Tibial artery (tissue), 4 donors: ENCODE results near the gene MRC1.

Experiments used
- DNase-seq, 2 donors: peaks; one replicate each; pipeline ENCODE4 v3.0.0-alpha.2; 2019
- H3K27ac ChIP-seq, 2 donors: fragments of 200-600 bp; sonication (generic) in 1 of 2; 1 replicate in 1 of 2; 2 replicates in 1 of 2; pipeline ENCODE4 v1.5.1; 2018 to 2019; ENCODE audit warnings: mild to moderate bottlenecking in 1 of 2
- H3K27me3 ChIP-seq, 2 donors: fragments of 200-600 bp; sonication (generic) in 1 of 2; one replicate each; pipeline versions ENCODE4 v1.5.1 to v1.6.0; 2016 to 2019
- H3K36me3 ChIP-seq, 3 donors: fragments of 200-600 bp; sonication (generic) in 2 of 3; one replicate each; pipeline ENCODE4 v1.5.1; 2016 to 2019; ENCODE audit warnings: mild to moderate bottlenecking in 2 of 3
- H3K4me1 ChIP-seq, 4 donors: fragments of 200-600 bp; sonication (generic) in 2 of 4; 1 replicate in 3 of 4; 2 replicates in 1 of 4; pipeline ENCODE4 v1.5.1; 2016 to 2019
- H3K4me3 ChIP-seq, 2 donors: fragments of 200-600 bp; sonication (generic) in 1 of 2; 1 replicate in 1 of 2; 2 replicates in 1 of 2; pipeline ENCODE4 v1.5.1; 2018 to 2019; ENCODE audit warnings: mild to moderate bottlenecking in 2 of 2
- H3K9me3 ChIP-seq, 3 donors: fragments of 200-600 bp; sonication (generic) in 1 of 3; one replicate each; pipeline ENCODE4 v1.5.1; 2016 to 2019
- CTCF ChIP-seq, 2 experiments: fragments of 200-600 bp in 1 of 2; fragments of 450-650 bp in 1 of 2; IDR thresholded peaks; one replicate each; pipeline ENCODE4 v1.5.1; 2017 to 2019; ENCODE audit warnings: antibody characterized with exemption in 2 of 2, mild to moderate bottlenecking in 1 of 2, moderate library complexity in 1 of 2
- intact Hi-C: fragments of 100-400 bp; cut with DNase I; formaldehyde crosslinking; loops from one replicate; pipeline ENCODE4 v1.15.0; 2023; ENCODE audit warnings: low total_unique reads

MRC1 gene

GRCh38 chr10:17831896-17832295 is 22.7 kb downstream of the MRC1 start:
- Histone ChIP-seq H3K4me1 (peaks cover 0 to 2% (median 0%) of the 10 kb centered on the region in 4 donors), H3K27ac (no peak overlapping the region), H3K4me3 (no peak overlapping the region), H3K27me3 (peaks cover 0 to 3% of the 10 kb centered on the region in 2 donors), H3K36me3 (no peaks in the 10 kb centered on the region), H3K9me3 (no peaks in the 10 kb centered on the region)
- TF ChIP-seq CTCF (IDR thresholded peaks at IDR 0.05), result no peak
- no peak for DNase-seq
- intact Hi-C loops, result no loop called here

- H3K4me3 ChIP-seq, result no peak overlapping the region
- DNase-seq, result no peak
- no peak for TF ChIP-seq CTCF (IDR thresholded peaks at IDR 0.05)
- intact Hi-C loops, result no loop called here
- no peaks in the 10 kb centered on the region for H3K36me3 ChIP-seq
- H3K9me3 ChIP-seq, result no peaks in the 10 kb centered on the region
- H3K27me3 ChIP-seq, result peaks cover 0 to 6% of the 10 kb centered on the region in 2 donors
- no peak overlapping the region for H3K27ac ChIP-seq
- peaks cover 0 to 11% (median 0%) of the 10 kb centered on the region in 4 donors for H3K4me1 ChIP-seq
Measured at GRCh38 chr10:17833656-17834055, 24.5 kb downstream of the MRC1 start.

- no peaks in the 10 kb centered on the region for H3K9me3 ChIP-seq
- H3K36me3 ChIP-seq, result no peaks in the 10 kb centered on the region
- no peak overlapping the region for H3K4me3 ChIP-seq
- no peak for TF ChIP-seq CTCF (IDR thresholded peaks at IDR 0.05)
- peaks cover 0 to 7% of the 10 kb centered on the region in 2 donors for H3K27me3 ChIP-seq
- intact Hi-C loops, result no loop called here
- H3K27ac ChIP-seq, result no peak overlapping the region
- H3K4me1 ChIP-seq, result peaks cover 0 to 11% (median 0%) of the 10 kb centered on the region in 4 donors
- no peak for DNase-seq
Measured at GRCh38 chr10:17835688-17836087, 26.5 kb downstream of the MRC1 start.

- no peak for TF ChIP-seq CTCF (IDR thresholded peaks at IDR 0.05)
- intact Hi-C loops, result no loop called here
- no peaks in the 10 kb centered on the region for H3K36me3 ChIP-seq
- H3K9me3 ChIP-seq, result no peaks in the 10 kb centered on the region
- H3K27me3 ChIP-seq, result peaks cover 0 to 7% of the 10 kb centered on the region in 2 donors
- H3K4me3 ChIP-seq, result peak overlapping the region in 1 of 2 donors; percentile 18
- H3K4me1 ChIP-seq, result peaks cover 0 to 11% (median 0%) of the 10 kb centered on the region in 4 donors
- no peak overlapping the region for H3K27ac ChIP-seq
- DNase-seq, result peak in 1 of 2 donors; percentile 41
Measured at GRCh38 chr10:17836942-17837341, 27.8 kb downstream of the MRC1 start.

- no peak overlapping the region for H3K4me3 ChIP-seq
- H3K4me1 ChIP-seq, result peaks cover 0 to 11% (median 0%) of the 10 kb centered on the region in 4 donors
- peaks cover 0 to 7% of the 10 kb centered on the region in 2 donors for H3K27me3 ChIP-seq
- H3K36me3 ChIP-seq, result no peaks in the 10 kb centered on the region
- no peak for TF ChIP-seq CTCF (IDR thresholded peaks at IDR 0.05)
- no peaks in the 10 kb centered on the region for H3K9me3 ChIP-seq
- DNase-seq, result no peak
- no peak overlapping the region for H3K27ac ChIP-seq
- intact Hi-C loops, result no loop called here
Measured at GRCh38 chr10:17838080-17838648, 29.0 kb downstream of the MRC1 start.
